ENCODE results near the gene TBC1D22A.

The TBC1D22A gene

DNA sequence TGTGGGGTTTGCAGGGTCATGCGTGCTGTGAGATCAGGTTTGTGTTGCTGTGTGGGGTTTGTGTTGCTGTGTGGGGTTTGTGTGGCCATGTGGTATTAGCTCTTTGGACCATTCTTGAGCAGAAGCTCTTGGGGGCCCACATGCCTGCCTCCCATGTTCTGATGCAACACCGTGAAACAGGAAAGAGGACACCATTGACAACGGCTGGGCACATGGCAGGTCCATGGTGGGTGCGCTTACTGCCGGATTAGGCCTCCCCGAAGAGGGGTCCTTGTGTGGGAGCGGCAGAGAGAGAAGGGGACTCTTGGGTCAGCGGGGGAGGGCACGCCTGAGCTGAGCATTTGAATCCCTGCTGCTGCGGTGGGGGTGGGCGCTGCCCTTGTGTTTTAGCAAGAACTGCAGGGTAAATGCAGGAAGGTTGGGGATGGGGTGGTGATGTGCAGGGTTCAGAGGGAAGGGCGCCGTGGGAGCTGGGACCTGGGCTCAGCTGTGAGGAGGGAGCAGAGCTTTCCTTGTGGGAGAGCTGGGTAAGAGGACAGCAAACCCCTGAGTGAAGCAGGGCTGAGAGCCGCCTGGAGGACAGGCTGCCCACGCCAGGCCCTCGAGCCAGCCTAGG lies 361.5 kb downstream of the TBC1D22A start:
- no peaks in the 10 kb centered on the region for H4K20me1 ChIP-seq (ENCODE audit: insufficient read depth, low read length)
- H2AFZ ChIP-seq (ENCODE audit: low read length), result no peak overlapping the region
- H3K4me2 ChIP-seq (ENCODE audit: low read length), result no peak overlapping the region
- no peaks in the 10 kb centered on the region for H3K9me3 ChIP-seq (ENCODE audit: low read length)
- no peaks in the 10 kb centered on the region for H3K4me1 ChIP-seq (ENCODE audit: insufficient read depth, low read length, severe bottlenecking)
- H3K27ac ChIP-seq (ENCODE audit: low read depth, low read length, poor library complexity, severe bottlenecking), result no peak overlapping the region
- H3K9ac ChIP-seq (ENCODE audit: low read length), result no peak overlapping the region
- no peaks in the 10 kb centered on the region for H3F3A ChIP-seq (ENCODE audit: insufficient read depth, low read length)
- no peaks in the 10 kb centered on the region for H3K27me3 ChIP-seq (ENCODE audit: insufficient read depth, low read length)
- no peaks in the 10 kb centered on the region for H3K36me3 ChIP-seq (ENCODE audit: insufficient read depth, low read length)
- no peaks in the 10 kb centered on the region for H3K9me2 ChIP-seq (ENCODE audit: low read depth, low read length)
- no peak overlapping the region for H3K4me3 ChIP-seq (ENCODE audit: low read depth, low read length, poor library complexity, severe bottlenecking)
- no peak for TF ChIP-seq EZH2 (IDR thresholded peaks at IDR 0.05; ENCODE audit: borderline replicate concordance, low read length)
- TF ChIP-seq CTCF (IDR thresholded peaks at IDR 0.05; ENCODE audit: low read length), result no peak
- H3K79me2 ChIP-seq (ENCODE audit: insufficient read depth, low read length), result no peaks in the 10 kb centered on the region

DNA sequence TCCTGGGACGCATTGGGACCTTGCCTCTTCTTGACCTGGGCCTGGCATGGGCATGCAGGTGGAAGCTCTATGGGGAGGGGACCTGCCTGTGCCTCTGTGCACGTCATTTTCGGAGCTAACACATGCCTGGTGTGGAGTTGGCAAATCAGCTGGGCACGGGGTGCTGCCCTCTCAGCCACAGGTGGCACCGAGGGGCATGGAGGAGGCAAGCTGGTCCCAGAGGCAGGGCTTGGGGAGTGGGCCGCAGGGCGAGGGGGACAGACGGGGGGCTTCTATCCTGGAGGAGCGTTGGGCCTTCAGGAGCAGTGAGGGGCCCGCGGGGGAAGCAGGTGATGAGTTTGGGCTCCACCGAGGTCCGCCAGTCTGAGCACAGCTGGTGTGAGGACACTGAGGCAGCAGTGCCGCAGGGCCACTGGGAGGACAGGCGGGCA lies 362.0 kb downstream of the TBC1D22A start:
- Histone ChIP-seq H4K20me1 (ENCODE audit: insufficient read depth, low read length) (no peaks in the 10 kb centered on the region), H3K27me3 (ENCODE audit: insufficient read depth, low read length) (no peaks in the 10 kb centered on the region), H3K27ac (ENCODE audit: low read depth, low read length, poor library complexity, severe bottlenecking) (no peak overlapping the region), H3K9me2 (ENCODE audit: low read depth, low read length) (no peaks in the 10 kb centered on the region), H3K4me2 (ENCODE audit: low read length) (no peak overlapping the region), H3K9ac (ENCODE audit: low read length) (no peak overlapping the region), H3F3A (ENCODE audit: insufficient read depth, low read length) (no peaks in the 10 kb centered on the region), H2AFZ (ENCODE audit: low read length) (no peak overlapping the region), H3K9me3 (ENCODE audit: low read length) (no peaks in the 10 kb centered on the region), H3K79me2 (ENCODE audit: insufficient read depth, low read length) (no peaks in the 10 kb centered on the region), H3K36me3 (ENCODE audit: insufficient read depth, low read length) (no peaks in the 10 kb centered on the region), H3K4me3 (ENCODE audit: low read depth, low read length, poor library complexity, severe bottlenecking) (no peak overlapping the region), H3K4me1 (ENCODE audit: insufficient read depth, low read length, severe bottlenecking) (no peaks in the 10 kb centered on the region)
- no peak for TF ChIP-seq CTCF (IDR thresholded peaks at IDR 0.05; ENCODE audit: low read length)
- TF ChIP-seq EZH2 (IDR thresholded peaks at IDR 0.05; ENCODE audit: borderline replicate concordance, low read length), result no peak

GRCh38 chr22:47124961-47125360 lies 362.5 kb downstream of the TBC1D22A start:
- no peak overlapping the region for H2AFZ ChIP-seq (ENCODE audit: low read length)
- no peak for TF ChIP-seq CTCF (IDR thresholded peaks at IDR 0.05; ENCODE audit: low read length)
- TF ChIP-seq EZH2 (IDR thresholded peaks at IDR 0.05; ENCODE audit: borderline replicate concordance, low read length), result no peak
- no peaks in the 10 kb centered on the region for H3K36me3 ChIP-seq (ENCODE audit: insufficient read depth, low read length)
- H3K27me3 ChIP-seq (ENCODE audit: insufficient read depth, low read length), result no peaks in the 10 kb centered on the region
- no peaks in the 10 kb centered on the region for H3F3A ChIP-seq (ENCODE audit: insufficient read depth, low read length)
- H3K79me2 ChIP-seq (ENCODE audit: insufficient read depth, low read length), result no peaks in the 10 kb centered on the region
- H3K9me2 ChIP-seq (ENCODE audit: low read depth, low read length), result no peaks in the 10 kb centered on the region
- no peak overlapping the region for H3K27ac ChIP-seq (ENCODE audit: low read depth, low read length, poor library complexity, severe bottlenecking)
- no peak overlapping the region for H3K4me2 ChIP-seq (ENCODE audit: low read length)
- no peak overlapping the region for H3K9ac ChIP-seq (ENCODE audit: low read length)
- no peaks in the 10 kb centered on the region for H3K4me1 ChIP-seq (ENCODE audit: insufficient read depth, low read length, severe bottlenecking)
- no peaks in the 10 kb centered on the region for H3K9me3 ChIP-seq (ENCODE audit: low read length)
- no peaks in the 10 kb centered on the region for H4K20me1 ChIP-seq (ENCODE audit: insufficient read depth, low read length)
- H3K4me3 ChIP-seq (ENCODE audit: low read depth, low read length, poor library complexity, severe bottlenecking), result no peak overlapping the region
